ENCODE measurements around the gene GABPB2.
A peak's percentile ranks its signal among the peaks of the same experiment; 100 is the strongest.

Gene GABPB2

GRCh38 chr1:151070474-151071276 lies at the start of gene GABPB2:
GABPB2 (plus strand) TSS chr1:151070761; CDS start chr1:151088190, 17,429 bp downstream.
- peak; percentile 91 to 94 for DNase-seq

- DNase-seq, result peak; percentile 84 to 87
These were observed 45.9 kb upstream of the GABPB2 start for GRCh38 chr1:151024540-151025146.

- DNase-seq, result no peak
These were observed 44.1 kb upstream of the GABPB2 start for GRCh38 chr1:151026460-151026859.

- no peak for DNase-seq
These were observed 38.4 kb upstream of the GABPB2 start for GRCh38 chr1:151032164-151032563.

- DNase-seq, result no peak
These were observed 35.4 kb upstream of the GABPB2 start for GRCh38 chr1:151035167-151035566.

GRCh38 chr1:151036356-151036755 lies 34.2 kb upstream of the GABPB2 start, which contains the start of gene BNIPL:
BNIPL (plus strand) TSS chr1:151036586; CDS start chr1:151036726, 140 bp downstream.
- DNase-seq, result no peak

GRCh38 chr1:151037032-151037431 lies 33.5 kb upstream of the GABPB2 start:
- DNase-seq, result no peak

- DNase-seq, result no peak
These were observed 31.0 kb upstream of the GABPB2 start for GRCh38 chr1:151039521-151039920.

- DNase-seq, result no peak
These were observed 27.4 kb upstream of the GABPB2 start for GRCh38 chr1:151043163-151043562.

- DNase-seq, result peak; percentile 67 to 72
These were observed 23.0 kb upstream of the GABPB2 start, which contains the start of gene C1orf56 for GRCh38 chr1:151047591-151047924. C1orf56 (plus strand) TSS chr1:151047751; CDS start chr1:151047848, 97 bp downstream.

- peak; percentile 59 to 63 for DNase-seq
These were observed 22.5 kb upstream of the GABPB2 start for GRCh38 chr1:151047925-151048644.

GRCh38 chr1:151048645-151049032 lies 21.9 kb upstream of the GABPB2 start:
- DNase-seq, result no peak

- no peak for DNase-seq
These were observed 21.1 kb upstream of the GABPB2 start for GRCh38 chr1:151049458-151049857.

- no peak for DNase-seq
These were observed 20.4 kb upstream of the GABPB2 start for GRCh38 chr1:151050051-151050688.

GRCh38 chr1:151051356-151052009 lies 19.1 kb upstream of the GABPB2 start:
- DNase-seq, result no peak

GRCh38 chr1:151054971-151055547 lies 15.5 kb upstream of the GABPB2 start:
- DNase-seq, result no peak

- DNase-seq, result no peak
These were observed 15.0 kb upstream of the GABPB2 start for GRCh38 chr1:151055581-151055980.

- no peak for DNase-seq
These were observed 14.4 kb upstream of the GABPB2 start for GRCh38 chr1:151056149-151056548.

GRCh38 chr1:151058692-151059091 lies 11.9 kb upstream of the GABPB2 start:
- DNase-seq, result peak in 1 of 2 donors; percentile 22

GRCh38 chr1:151059109-151060006 lies 11.2 kb upstream of the GABPB2 start, which contains the start of gene CDC42SE1:
CDC42SE1 (minus strand) TSS chr1:151059622; CDS start chr1:151055730, 3,892 bp downstream.
- peak; percentile 83 to 87 for DNase-seq
